ENCODE data around the gene SMPD2. TPM values are rescaled to one million over a fixed set of nuclear protein-coding genes. Genes with fewer than 3 reads are reported as not detected.

Gene SMPD2
- total RNA-seq, 1 experiment from 2014 or later: 50.0 TPM

DNA sequence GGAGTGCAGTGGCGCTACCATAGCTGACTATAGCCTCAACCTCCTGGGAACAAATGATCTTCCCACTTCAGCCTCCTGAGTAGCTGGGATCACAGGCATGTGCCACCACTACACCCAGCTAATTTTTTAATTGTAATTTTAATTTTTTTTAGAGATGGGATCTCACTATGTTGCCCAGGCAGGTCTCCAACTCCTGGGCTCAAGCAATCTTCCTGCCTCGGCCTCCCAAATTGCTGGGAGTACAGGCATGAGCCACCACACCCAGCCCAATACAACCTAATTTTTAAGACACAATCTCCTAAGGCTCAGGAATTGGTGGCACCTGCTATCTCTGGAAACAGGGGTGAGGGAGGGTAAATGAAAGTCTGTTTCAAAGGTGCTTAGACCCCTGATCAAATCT, 36.7 kb downstream of the SMPD2 start:
- H3K27me3 ChIP-seq (ENCODE audit: control insufficient read depth, insufficient read depth, low read length): no peaks in the 10 kb centered on the region
- H3K4me3 ChIP-seq (ENCODE audit: low read depth in 2 of 2, low read length in 2 of 2): no peak overlapping the region
- no peak overlapping the region for H3K27ac ChIP-seq (ENCODE audit: low read length)
- no TSS peak for BruUV-seq (replicated peaks)
- CTCF ChIA-PET: interaction anchor here (0.6 kb wide), 1 partner anchor 17 kb away, joined by 5 read pairs; no protein-coding TSS in a partner anchor
- POLR2A ChIA-PET: no interaction called here
- ATAC-seq (no peak), DNase-seq (ENCODE audit: low read depth, low spot score) (no peak)
- TF ChIP-seq, protein P1, sequence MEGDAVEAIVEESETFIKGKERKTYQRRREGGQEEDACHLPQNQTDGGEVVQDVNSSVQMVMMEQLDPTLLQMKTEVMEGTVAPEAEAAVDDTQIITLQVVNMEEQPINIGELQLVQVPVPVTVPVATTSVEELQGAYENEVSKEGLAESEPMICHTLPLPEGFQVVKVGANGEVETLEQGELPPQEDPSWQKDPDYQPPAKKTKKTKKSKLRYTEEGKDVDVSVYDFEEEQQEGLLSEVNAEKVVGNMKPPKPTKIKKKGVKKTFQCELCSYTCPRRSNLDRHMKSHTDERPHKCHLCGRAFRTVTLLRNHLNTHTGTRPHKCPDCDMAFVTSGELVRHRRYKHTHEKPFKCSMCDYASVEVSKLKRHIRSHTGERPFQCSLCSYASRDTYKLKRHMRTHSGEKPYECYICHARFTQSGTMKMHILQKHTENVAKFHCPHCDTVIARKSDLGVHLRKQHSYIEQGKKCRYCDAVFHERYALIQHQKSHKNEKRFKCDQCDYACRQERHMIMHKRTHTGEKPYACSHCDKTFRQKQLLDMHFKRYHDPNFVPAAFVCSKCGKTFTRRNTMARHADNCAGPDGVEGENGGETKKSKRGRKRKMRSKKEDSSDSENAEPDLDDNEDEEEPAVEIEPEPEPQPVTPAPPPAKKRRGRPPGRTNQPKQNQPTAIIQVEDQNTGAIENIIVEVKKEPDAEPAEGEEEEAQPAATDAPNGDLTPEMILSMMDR (IDR thresholded peaks at IDR 0.05): no peak
- no peak for TF ChIP-seq TCF7L2 (IDR thresholded peaks at IDR 0.05; ENCODE audit: low read depth, low read length)
- TF ChIP-seq SIN3A (IDR thresholded peaks at IDR 0.05; ENCODE audit: borderline replicate concordance, insufficient read depth, low read depth, low read length): no peak
- TF ChIP-seq, protein P2, sequence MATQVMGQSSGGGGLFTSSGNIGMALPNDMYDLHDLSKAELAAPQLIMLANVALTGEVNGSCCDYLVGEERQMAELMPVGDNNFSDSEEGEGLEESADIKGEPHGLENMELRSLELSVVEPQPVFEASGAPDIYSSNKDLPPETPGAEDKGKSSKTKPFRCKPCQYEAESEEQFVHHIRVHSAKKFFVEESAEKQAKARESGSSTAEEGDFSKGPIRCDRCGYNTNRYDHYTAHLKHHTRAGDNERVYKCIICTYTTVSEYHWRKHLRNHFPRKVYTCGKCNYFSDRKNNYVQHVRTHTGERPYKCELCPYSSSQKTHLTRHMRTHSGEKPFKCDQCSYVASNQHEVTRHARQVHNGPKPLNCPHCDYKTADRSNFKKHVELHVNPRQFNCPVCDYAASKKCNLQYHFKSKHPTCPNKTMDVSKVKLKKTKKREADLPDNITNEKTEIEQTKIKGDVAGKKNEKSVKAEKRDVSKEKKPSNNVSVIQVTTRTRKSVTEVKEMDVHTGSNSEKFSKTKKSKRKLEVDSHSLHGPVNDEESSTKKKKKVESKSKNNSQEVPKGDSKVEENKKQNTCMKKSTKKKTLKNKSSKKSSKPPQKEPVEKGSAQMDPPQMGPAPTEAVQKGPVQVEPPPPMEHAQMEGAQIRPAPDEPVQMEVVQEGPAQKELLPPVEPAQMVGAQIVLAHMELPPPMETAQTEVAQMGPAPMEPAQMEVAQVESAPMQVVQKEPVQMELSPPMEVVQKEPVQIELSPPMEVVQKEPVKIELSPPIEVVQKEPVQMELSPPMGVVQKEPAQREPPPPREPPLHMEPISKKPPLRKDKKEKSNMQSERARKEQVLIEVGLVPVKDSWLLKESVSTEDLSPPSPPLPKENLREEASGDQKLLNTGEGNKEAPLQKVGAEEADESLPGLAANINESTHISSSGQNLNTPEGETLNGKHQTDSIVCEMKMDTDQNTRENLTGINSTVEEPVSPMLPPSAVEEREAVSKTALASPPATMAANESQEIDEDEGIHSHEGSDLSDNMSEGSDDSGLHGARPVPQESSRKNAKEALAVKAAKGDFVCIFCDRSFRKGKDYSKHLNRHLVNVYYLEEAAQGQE (IDR thresholded peaks at IDR 0.05; ENCODE audit: insufficient read depth in 1 of 2, low read depth in 2 of 2, low read length in 1 of 2): no peak
- no peak for TF ChIP-seq POLR2AphosphoS5 (IDR thresholded peaks at IDR 0.05; ENCODE audit: low read depth, low read length)
- H3K9me3 ChIP-seq (ENCODE audit: control insufficient read depth, insufficient read depth, low read depth, low read length): no peaks in the 10 kb centered on the region
- peaks cover 44% of the 10 kb centered on the region for H3K4me1 ChIP-seq (ENCODE audit: control insufficient read depth, insufficient read depth, low read length)
- H3K36me3 ChIP-seq (ENCODE audit: control insufficient read depth, insufficient read depth, low read length): peaks cover 36% of the 10 kb centered on the region
- intact Hi-C loops (cut with micrococcal nuclease; ENCODE audit: unreplicated experiment): no loop called here
- in situ Hi-C loops (cut with HindIII; ENCODE audit: low pct_unique_long_range_greater_than_20kb, low sequenced_read_pairs): no loop called here

DNA sequence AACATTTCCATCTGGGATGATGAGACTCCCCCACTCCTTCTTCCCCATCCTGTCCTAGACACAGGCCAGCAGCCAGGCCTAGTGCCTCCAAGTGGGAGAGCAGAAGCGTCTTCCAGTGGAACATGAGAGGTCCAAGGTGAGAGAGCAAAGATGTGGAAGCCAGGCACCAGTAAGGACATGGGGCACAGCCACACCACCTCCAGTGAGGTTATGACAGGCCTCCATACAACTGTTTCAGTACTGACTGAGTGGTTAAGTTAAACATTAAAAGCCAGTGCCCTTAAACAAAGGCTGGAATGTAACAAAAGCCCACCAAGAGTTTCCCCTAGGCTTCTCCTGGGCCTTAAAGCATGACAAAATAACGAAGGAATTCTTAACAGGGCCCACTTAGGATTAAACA, 37.2 kb downstream of the SMPD2 start:
- H3K4me1 ChIP-seq (ENCODE audit: control insufficient read depth, insufficient read depth, low read length): peaks cover 44% of the 10 kb centered on the region
- peaks cover 36% of the 10 kb centered on the region for H3K36me3 ChIP-seq (ENCODE audit: control insufficient read depth, insufficient read depth, low read length)
- in situ Hi-C loops (cut with HindIII; ENCODE audit: low pct_unique_long_range_greater_than_20kb, low sequenced_read_pairs) (no loop called here), intact Hi-C loops (cut with micrococcal nuclease; ENCODE audit: unreplicated experiment) (no loop called here)
- DNase-seq (ENCODE audit: low read depth, low spot score): no peak
- ChIA-PET CTCF (no interaction called here), POLR2A (no interaction called here)
- no TSS peak for BruUV-seq (replicated peaks)
- no peak overlapping the region for H3K27ac ChIP-seq (ENCODE audit: low read length)
- no peaks in the 10 kb centered on the region for H3K27me3 ChIP-seq (ENCODE audit: control insufficient read depth, insufficient read depth, low read length)
- TF ChIP-seq, protein P2 (IDR thresholded peaks at IDR 0.05; ENCODE audit: insufficient read depth in 1 of 2, low read depth in 2 of 2, low read length in 1 of 2): no peak
- TF ChIP-seq SIN3A (IDR thresholded peaks at IDR 0.05; ENCODE audit: borderline replicate concordance, insufficient read depth, low read depth, low read length) (no peak), POLR2AphosphoS5 (IDR thresholded peaks at IDR 0.05; ENCODE audit: low read depth, low read length) (no peak), TCF7L2 (IDR thresholded peaks at IDR 0.05; ENCODE audit: low read depth, low read length) (no peak)
- TF ChIP-seq, protein P1 (IDR thresholded peaks at IDR 0.05): no peak
- 0 out of 2 replicates have a peak, but pooled peaks have one; percentile 19 for ATAC-seq
- no peaks in the 10 kb centered on the region for H3K9me3 ChIP-seq (ENCODE audit: control insufficient read depth, insufficient read depth, low read depth, low read length)
- H3K4me3 ChIP-seq (ENCODE audit: low read depth in 2 of 2, low read length in 2 of 2): no peak overlapping the region
